GM18517 (cell line): ENCODE data around the gene RNF223.
"Not testable (repeated sequence)": the region's sequence is repeated elsewhere in the genome, so short reads cannot be mapped to it uniquely, and the experiment has no call there.

ENCODE experiments used
- ATAC-seq: cut with Tn5 transposase; IDR thresholded peaks from one replicate; pipeline ENCODE4 v1.9.1; 2021; ENCODE audit warnings: mild to moderate bottlenecking, moderate library complexity; ENCODE audit not compliant: unreplicated experiment

RNF223 gene

GRCh38 chr1:1110561-1110971 lies 36.5 kb upstream of the RNF223 start:
- ATAC-seq = no peak

GRCh38 chr1:1109743-1110142 lies 35.6 kb upstream of the RNF223 start:
- ATAC-seq = no peak

GRCh38 chr1:1106510-1107221 lies 32.6 kb upstream of the RNF223 start:
- ATAC-seq = no peak

GRCh38 chr1:1104152-1104551 lies 30.0 kb upstream of the RNF223 start:
- not testable (repeated sequence) for ATAC-seq

GRCh38 chr1:1101503-1101902 lies 27.4 kb upstream of the RNF223 start:
- no peak for ATAC-seq

GRCh38 chr1:1100296-1100695 lies 26.2 kb upstream of the RNF223 start:
- no peak for ATAC-seq

- no peak for ATAC-seq
Measured at GRCh38 chr1:1099506-1100183, 25.5 kb upstream of the RNF223 start.

GRCh38 chr1:1098681-1099421 lies 24.7 kb upstream of the RNF223 start:
- no peak for ATAC-seq

- ATAC-seq = not testable (repeated sequence)
Measured at GRCh38 chr1:1096136-1096535, 22.0 kb upstream of the RNF223 start.

GRCh38 chr1:1094981-1095380 lies 20.9 kb upstream of the RNF223 start:
- no peak for ATAC-seq

- ATAC-seq = no peak
Measured at GRCh38 chr1:1093610-1093943, 19.5 kb upstream of the RNF223 start.

- ATAC-seq = no peak
Measured at GRCh38 chr1:1092894-1093609, 18.9 kb upstream of the RNF223 start.

- no peak for ATAC-seq
Measured at GRCh38 chr1:1092149-1092855, 18.2 kb upstream of the RNF223 start.

GRCh38 chr1:1091344-1092148 lies 17.4 kb upstream of the RNF223 start:
- ATAC-seq = no peak

GRCh38 chr1:1090424-1091343 lies 16.6 kb upstream of the RNF223 start:
- no peak for ATAC-seq

- ATAC-seq = no peak
Measured at GRCh38 chr1:1089731-1090423, 15.8 kb upstream of the RNF223 start.

- no peak for ATAC-seq
Measured at GRCh38 chr1:1088801-1089680, 14.9 kb upstream of the RNF223 start.
